ENCODE results near the gene LEPR. TPM values are rescaled to one million over a fixed set of nuclear protein-coding genes. Genes with fewer than 3 reads are reported as not detected.

Gene LEPR
- total RNA-seq, 2 donors from 2014 or later = 4.6 to 9.2 TPM

DNA sequence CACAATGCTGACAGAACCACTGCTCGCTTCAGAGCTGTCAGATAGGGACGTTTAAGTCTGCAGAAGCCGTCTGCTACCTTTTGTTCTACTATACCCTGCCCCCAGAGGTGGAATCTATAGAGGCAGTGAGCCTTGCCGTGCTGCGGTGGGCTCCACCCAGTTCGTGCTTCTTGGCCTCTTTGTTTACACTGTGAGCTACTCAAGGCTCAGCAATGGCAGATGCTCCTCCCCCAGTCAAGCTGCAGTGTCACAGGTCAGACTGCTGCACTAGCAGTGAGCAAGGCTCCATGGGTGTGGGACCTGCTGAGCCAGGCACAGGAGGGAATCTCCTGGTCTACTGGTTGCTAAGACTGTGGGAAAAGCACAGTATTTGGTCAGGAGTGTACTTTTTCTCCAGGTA is 47.1 kb downstream of the LEPR start:
- Mint-ChIP-seq H3K4me3 (no peak overlapping the region), H3K36me3 (ENCODE audit: low read depth) (no peaks in the 10 kb centered on the region), H3K27ac (no peak overlapping the region), H3K4me1 (no peaks in the 10 kb centered on the region), H3K27me3 (no peaks in the 10 kb centered on the region), H3K9me3 (peaks cover 3% of the 10 kb centered on the region)
- no peak for ATAC-seq (replicated peaks)

DNA sequence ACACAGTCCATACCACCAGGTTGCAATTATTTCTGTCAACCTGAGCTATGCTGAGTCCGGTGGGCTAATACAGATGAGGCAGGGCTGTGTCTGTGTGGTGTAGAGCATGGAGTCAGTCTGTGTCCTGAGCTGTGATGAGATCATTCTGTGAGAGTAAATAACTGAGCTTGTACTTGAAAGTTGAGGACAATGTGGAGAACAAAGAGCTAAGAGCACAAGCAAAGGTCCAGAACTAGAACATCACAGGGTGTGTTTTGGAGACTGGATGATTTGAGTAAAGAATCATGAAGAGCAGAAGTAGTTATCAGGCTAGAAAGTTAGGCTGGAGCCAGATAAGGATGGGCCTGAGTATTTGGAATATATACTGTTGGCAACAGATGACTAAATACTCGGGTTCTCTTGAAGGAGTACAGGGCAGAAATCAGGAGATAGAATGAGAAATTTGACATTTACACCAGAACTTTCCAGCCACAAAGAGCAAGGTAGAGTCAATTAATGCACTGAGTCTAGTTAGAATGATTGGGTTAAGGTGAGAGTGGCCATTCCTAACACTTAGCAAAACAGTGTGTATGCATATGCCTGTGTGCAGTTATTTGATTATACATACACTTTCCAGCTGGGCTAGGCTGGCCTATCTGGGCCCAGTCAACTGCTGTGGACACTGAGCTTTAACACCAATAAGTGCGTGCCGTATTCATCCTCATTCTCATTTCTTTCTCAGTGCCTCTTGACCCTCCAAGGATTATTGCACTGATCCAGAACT is 48.8 kb downstream of the LEPR start:
- Mint-ChIP-seq H3K4me1 (no peaks in the 10 kb centered on the region), H3K27me3 (no peaks in the 10 kb centered on the region), H3K27ac (no peak overlapping the region), H3K4me3 (no peak overlapping the region), H3K9me3 (no peaks in the 10 kb centered on the region), H3K36me3 (ENCODE audit: low read depth) (no peaks in the 10 kb centered on the region)
- ATAC-seq (replicated peaks) = no peak

DNA sequence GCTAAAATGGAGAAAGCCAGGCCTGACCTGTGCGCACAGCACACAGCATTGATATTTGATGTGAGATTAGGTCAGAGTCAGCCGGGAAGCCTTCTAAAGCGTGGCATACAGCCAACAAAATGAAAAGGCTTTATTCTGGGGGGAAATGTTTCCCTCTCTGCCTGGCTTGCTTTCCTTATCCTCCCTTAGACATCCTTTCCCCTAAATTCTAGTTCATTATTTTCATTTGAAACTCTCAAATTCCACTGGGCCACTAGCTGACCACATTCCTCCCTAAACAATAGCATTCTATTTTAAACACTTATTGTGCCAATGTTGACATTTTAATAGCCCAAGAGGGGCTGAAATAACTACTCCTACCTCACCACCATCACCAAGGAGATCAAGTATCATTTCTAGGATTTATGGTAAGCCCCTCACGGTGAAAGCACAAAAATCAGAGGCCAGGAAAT is 49.4 kb downstream of the LEPR start:
- Mint-ChIP-seq H3K4me3 (no peak overlapping the region), H3K27ac (no peak overlapping the region), H3K36me3 (ENCODE audit: low read depth) (no peaks in the 10 kb centered on the region), H3K4me1 (no peaks in the 10 kb centered on the region), H3K9me3 (no peaks in the 10 kb centered on the region), H3K27me3 (no peaks in the 10 kb centered on the region)
- no peak for ATAC-seq (replicated peaks)

Other genes starting within 250 kb of the LEPR start
- 10 to 100 TPM in 1 of 2 donors, 1 to 10 TPM in 1; 6.0 to 10.4 TPM for gene DNAJC6, start 111.1 kb upstream of the LEPR start, total RNA-seq
- gene LEPROT, start within 50 bp of the LEPR start, total RNA-seq = 10 to 100 TPM; 29.6 to 33.4 TPM

All from activated T-helper 17 cell treated with anti-CD3 and anti-CD28 coated beads, Interleukin-2, amount 50 U/mL, for 72 hours (primary cell).